ENCODE data around the gene FGF2.
"Not testable (repeated sequence)": the region's sequence is repeated elsewhere in the genome, so short reads cannot be mapped to it uniquely, and the experiment has no call there.

FGF2 gene

DNA sequence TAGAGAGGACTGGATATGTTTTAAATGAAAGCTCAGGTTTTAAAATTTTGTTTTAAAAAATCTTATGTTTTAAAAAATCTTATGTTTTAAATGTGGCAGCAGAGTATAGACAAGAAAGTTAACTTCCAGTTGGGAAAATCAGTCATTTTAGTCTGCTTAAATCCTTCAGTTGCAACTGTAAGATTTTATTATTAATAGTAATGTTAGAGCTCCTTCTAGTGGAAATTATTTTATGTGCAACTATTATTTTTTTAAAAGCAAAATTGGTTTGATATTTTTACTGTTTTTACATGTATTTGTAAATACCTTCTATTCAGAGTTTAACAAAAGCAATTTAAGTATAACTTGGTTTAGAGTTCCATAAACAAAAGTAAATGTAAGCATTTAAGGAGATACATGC is 104.2 kb downstream of the FGF2 start:
- peak; percentile 30 for DNase-seq (ENCODE audit: low spot score)

DNA sequence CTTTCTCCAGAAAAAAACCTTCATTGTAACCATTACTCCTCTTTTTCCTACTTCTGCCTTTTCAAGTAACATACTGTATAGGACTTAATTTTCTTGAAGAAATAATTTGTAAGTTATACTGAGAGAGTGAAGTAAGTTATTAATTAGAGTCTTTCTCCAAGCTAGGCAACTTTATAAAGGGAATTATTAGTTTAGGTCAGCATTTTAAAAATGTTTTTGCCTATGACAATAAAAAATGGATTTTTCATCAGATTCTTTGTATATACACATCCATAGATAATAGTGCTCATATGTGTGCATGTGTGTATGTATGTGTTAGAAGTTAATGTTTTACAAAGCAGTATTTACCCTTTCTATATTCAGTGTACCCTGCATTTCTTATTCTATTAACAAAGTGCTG is 106.1 kb downstream of the FGF2 start:
- DNase-seq (ENCODE audit: low spot score) = no peak

DNA sequence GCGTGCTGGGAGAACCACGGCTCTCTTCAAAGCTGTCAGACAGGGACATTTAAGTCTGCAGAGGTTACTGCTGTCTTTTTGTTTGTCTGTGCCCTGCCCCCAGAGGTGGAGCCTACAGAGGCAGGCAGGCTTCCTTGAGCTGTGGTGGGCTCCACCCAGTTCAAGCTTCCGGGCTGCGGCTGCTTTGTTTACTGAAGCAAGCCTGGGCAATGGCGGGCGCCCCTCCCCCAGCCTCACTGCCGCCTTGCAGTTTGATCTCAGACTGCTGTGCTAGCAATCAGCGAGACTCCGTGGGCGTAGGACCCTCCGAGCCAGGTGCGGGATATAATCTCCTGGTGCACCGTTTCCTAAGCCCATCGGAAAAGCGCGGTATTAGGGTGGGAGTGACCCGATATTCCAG is 118.5 kb downstream of the FGF2 start:
- DNase-seq (ENCODE audit: low spot score) = not testable (repeated sequence)

DNA sequence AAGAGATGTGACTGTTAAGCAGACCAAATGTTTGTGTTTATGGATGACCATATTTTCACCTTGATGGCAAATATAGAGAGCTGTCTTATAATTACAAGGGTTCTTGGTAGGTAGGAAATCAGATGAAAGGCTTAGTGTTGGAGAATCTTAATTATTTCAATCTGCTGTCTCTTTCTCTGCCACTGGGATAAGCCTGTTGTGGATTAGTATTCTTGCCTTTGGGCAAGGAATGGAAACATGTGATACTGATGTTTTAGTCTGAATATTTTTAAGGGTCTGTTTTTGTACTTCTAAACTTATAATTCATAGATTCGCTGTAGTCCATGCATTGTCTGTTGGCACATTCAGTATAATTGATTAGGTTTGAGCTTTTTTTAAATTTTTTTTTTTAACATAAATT is 119.5 kb downstream of the FGF2 start:
- no peak for DNase-seq (ENCODE audit: low spot score)

Measured in NAMALWA (cell line).